Dermis microvascular lymphatic vessel endothelial cell (primary cell): Measurements from ENCODE around the gene COL6A1. TPM values are rescaled to one million over a fixed set of nuclear protein-coding genes. Genes with fewer than 3 reads are reported as not detected.
"Not testable (repeated sequence)": the region's sequence is repeated elsewhere in the genome, so short reads cannot be mapped to it uniquely, and the experiment has no call there.

ENCODE experiments used
- DNase-seq, 2 donors: peaks; one replicate each; pipeline versions ENCODE4 v3.0.0 to v3.0.0-alpha.2; 2010; ENCODE audit warnings: low read depth in 2 of 2
- total RNA-seq: library from RNA; depleted of rRNA; stranded (reverse); fragments of >200 nt; gene quantifications from 2 replicates; pipeline ENCODE4 v1.2.1, GENCODE V29; 2014

COL6A1 gene
- total RNA-seq, 1 donor from 2014 or later = 6.7 TPM

DNA sequence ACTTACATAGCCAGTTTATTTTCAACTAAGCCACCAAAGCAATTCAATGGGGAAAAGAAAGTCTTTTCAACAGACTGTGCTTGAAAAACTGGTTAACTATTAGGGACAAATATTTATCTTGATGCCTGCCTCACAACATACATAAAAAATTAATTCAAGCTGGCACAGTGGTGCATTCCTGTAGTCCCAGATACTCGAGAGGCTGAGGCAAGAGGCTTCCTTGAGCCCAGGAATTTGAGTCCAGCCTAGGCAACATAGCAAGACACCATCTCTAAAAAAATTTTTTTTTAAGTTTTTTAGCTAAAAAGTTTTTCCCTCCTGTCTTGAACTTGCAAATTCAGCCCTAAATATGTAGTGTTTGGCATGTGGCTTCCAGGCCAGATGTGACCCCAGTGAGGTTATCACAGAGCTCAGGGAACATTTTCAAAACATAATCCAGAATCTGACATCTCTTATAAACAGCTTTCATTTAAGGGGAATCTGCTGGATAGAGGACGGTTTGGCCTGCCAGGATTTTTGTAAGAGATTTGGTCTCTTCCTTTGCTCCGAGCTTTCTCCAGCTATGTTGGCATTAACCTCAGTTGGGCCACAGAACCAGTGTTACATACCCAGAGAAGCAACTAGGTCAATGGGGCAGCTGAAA is 46.4 kb downstream of the COL6A1 start:
- no peak for DNase-seq

DNA sequence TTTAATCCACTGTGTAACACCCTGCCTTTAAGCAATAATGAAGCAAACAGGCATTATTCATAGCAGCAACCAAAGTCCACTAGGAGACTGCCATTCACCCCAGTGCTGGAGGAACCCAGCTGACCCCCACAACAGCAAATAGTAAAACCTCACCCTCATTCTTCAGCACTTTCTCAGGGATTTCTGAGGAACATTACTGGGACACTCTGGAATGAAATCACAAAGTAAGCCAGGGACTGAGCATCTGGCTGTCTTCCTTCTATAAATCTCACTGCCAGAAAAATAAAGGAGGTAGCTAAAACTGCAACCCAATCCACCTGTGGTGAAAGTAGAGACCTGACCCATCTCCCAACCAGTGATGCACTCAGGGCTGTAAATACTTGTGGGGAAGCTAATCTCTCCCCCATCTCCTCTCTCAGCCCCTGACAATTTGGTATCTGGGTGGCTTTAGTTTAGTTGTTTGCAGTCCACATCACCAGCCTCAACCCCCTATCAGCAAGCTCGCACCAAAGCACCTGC is 47.1 kb downstream of the COL6A1 start:
- DNase-seq = no peak

DNA sequence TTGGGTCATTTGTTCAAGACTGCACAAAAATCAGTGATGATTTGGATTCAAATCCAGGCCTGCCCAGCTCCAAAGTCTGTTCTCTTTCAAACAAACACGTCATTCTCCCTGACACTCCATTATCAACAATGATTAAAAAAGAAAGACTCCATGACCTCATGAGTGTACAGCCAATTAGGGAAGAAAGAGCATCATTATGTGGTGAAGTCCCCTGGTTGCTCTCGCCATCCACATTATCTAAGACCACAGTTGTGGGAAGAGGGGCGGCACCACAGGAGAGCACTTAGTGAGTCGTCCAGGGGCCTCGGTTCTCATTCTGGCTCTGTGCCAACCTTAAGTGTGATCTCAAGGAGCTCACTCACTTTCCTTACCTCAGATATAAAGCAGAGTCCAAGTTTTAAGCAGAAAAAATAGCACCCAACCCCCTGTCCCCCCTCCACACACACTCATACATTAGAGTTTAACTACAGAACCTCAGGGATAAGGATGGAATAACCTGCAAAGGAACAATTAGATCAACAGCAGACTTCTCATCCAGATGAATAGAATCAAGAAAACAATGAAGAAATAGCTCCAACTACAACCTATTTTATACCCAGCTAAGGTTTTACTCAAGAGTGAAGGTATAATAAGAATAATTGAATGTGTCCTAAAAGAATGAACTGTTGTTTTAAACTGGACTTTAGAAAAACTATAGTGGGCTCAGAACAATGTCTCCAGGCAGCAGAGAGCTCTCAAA is 47.8 kb downstream of the COL6A1 start:
- no peak for DNase-seq

- DNase-seq = no peak
These were observed 49.9 kb downstream of the COL6A1 start for GRCh38 chr21:46031484-46031883.

DNA sequence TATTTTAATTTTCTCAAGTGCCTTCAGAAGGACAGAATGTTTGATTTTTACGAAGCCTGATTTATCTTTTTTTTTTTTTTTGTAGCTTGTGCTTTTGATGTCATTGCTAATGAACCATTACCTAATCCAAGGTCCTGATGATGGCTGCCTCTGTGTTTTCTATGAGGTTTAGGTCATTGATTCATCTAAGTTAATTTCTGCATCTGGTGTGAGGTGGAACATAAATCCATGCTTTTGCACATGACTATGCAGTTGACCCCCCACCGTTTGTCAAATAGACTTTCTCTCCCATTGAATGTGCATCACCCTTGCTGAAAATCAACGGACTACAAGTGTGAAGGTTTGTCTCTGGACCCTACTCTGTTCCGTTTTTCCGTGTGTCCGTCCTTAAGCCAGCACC is 50.5 kb downstream of the COL6A1 start:
- no peak for DNase-seq

- DNase-seq = no peak
These were observed 52.1 kb downstream of the COL6A1 start for GRCh38 chr21:46033410-46034400.

GRCh38 chr21:46035809-46036695 is 54.5 kb downstream of the COL6A1 start:
- no peak for DNase-seq

DNA sequence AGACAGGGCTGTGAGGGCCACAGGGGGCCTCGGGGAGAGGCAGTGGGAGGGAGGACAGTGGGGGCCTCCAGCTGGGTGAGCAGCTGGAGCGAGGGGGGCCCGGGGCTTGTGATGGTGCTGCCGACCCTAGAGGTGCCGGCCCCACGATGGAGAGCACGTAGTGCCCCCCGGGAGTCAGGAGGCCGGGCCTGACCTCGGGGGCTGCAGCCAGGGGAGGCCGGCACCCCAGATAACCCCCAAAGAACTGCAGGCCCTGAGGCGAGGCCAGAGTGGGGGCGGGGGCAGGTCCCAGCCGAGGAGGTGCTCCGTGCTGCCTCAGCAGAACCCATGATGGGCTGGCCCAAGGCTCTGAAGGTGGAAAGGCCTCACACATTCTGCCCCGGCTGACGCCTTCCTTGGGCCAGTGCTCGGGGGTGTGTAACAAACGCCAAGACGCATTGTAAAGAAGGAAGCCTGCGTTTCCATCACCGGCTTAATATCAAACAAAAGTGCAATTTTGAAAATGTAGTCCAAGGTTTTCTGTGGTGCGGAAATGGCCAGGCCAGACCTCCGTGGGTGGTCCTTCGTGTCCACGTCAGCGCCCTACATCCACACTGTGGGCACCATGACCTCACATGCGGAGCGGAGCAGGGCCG is 55.2 kb downstream of the COL6A1 start:
- no peak for DNase-seq

- DNase-seq = no peak
These were observed 56.1 kb downstream of the COL6A1 start for GRCh38 chr21:46037331-46038325.

DNA sequence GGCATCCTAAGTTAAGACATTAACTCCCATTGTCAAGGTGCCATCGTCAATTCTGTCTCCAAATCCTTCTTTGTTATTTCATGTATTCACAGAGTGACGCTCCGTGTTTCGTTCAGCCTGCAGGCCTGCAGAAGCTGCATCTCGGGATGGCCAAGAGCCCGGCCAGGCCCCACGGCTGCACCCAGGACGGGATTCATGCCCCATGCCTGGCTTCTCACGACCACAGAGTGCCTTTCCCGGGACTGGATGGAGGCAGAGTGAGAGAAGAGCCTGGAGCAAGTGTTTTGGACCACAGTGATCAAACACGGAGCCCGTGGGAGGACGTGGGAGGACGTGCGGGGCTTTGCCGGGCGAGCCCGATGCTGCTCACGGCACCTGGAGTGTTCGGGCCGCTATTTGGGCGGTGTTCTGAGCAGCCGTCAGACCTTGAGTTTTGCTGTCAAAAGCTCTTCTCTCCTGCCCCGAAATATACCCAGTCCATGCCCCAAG is 56.8 kb downstream of the COL6A1 start:
- no peak for DNase-seq

- DNase-seq = peak; percentile 38 to 84
These were observed 57.4 kb downstream of the COL6A1 start for GRCh38 chr21:46038871-46039397.

GRCh38 chr21:46039891-46040660 is 58.5 kb downstream of the COL6A1 start:
- DNase-seq = no peak

GRCh38 chr21:46040707-46041106 is 59.1 kb downstream of the COL6A1 start:
- no peak for DNase-seq

DNA sequence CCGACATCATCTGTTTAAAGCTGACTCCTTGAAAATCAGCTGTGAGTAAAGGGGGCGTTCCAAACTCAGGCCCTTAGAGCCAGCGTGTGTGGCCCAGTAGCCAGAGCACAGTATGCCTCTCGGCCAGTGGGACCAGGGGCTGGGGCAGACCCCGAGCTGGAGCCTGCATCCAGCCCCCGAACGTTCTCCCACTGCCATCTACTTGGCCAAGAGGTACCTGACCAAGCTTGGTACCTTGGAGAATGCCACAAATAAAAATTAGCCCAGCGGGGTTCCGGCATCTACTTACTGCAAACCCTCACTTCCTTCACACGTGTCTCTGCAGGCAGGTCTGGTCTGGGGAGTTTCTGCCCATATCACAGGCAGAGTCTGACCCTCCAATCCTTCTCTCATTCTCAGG is 59.6 kb downstream of the COL6A1 start:
- DNase-seq = no peak

DNA sequence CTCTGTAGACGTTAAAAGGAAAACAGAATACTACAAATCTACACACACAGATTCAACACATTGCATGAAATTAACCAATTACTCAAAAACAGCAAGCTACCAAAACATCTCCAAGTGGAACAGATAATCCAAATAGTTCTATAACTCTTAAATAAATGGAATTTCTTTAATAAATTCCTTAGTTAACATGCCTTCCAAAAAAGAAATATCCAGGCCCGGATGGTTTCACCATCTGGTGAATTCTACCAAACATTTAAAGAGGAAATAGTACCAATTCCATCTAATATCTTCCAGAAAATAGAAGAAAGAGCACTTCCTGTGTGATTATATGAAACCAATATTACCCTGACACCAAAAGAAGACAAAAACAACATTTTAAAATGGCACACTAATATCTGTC is 63.6 kb downstream of the COL6A1 start:
- DNase-seq = no peak

GRCh38 chr21:46046471-46046870 is 64.9 kb downstream of the COL6A1 start:
- no peak for DNase-seq

- DNase-seq = not testable (repeated sequence)
These were observed 65.3 kb downstream of the COL6A1 start for GRCh38 chr21:46046906-46047305.
